ENCODE measurements around the gene KCNQ1OT1.

KCNQ1OT1 gene

GRCh38 chr11:2694495-2694894 lies 5.3 kb downstream of the KCNQ1OT1 start:
- no peaks in the 10 kb centered on the region for H3K27me3 ChIP-seq (replicated peaks in 2 of 5; ENCODE audit: control insufficient read depth in 4 of 5, insufficient read depth in 5 of 5, low read length in 4 of 5)
- H3K9me3 ChIP-seq (ENCODE audit: control extremely low read depth in 1 of 5, control insufficient read depth in 4 of 5, insufficient read depth in 2 of 5, low read depth in 1 of 5, low read length in 4 of 5): peaks cover 0 to 6% (median 0%) of the 10 kb centered on the region in 5 experiments
- peaks cover 4 to 50% (median 23%) of the 10 kb centered on the region in 4 experiments for H3K4me1 ChIP-seq (ENCODE audit: control extremely low read depth in 1 of 4, control insufficient read depth in 4 of 4, insufficient read depth in 4 of 4, low read length in 3 of 4)
- H3K27ac ChIP-seq (ENCODE audit: insufficient read depth in 1 of 2, low read depth in 1 of 2, low read length in 2 of 2, poor library complexity in 1 of 2, severe bottlenecking in 2 of 2): no peak overlapping the region
- peak in 1 of 3 donors; percentile 21 for DNase-seq
- ChIA-PET POLR2A (no interaction called here), CTCF (interaction anchor here (0.8 to 7.6 kb wide), 8 partner anchors 16 to 267 kb away, joined by 3 to 75 read pairs (median 5); partner anchors contain the start of gene CDKN1C)
- no peak overlapping the region for H3K4me3 ChIP-seq (ENCODE audit: control insufficient read depth in 1 of 7, extremely low read depth in 1 of 7, insufficient read depth in 4 of 7, low read depth in 2 of 7, low read length in 6 of 7)
- WGBS (ENCODE audit: insufficient coverage): 71% methylated on average over 7 of the region's 7 CpGs
- peaks cover 0 to 18% (median 1%) of the 10 kb centered on the region in 4 experiments for H3K36me3 ChIP-seq (ENCODE audit: control insufficient read depth in 4 of 4, insufficient read depth in 4 of 4, low read length in 3 of 4)

DNA sequence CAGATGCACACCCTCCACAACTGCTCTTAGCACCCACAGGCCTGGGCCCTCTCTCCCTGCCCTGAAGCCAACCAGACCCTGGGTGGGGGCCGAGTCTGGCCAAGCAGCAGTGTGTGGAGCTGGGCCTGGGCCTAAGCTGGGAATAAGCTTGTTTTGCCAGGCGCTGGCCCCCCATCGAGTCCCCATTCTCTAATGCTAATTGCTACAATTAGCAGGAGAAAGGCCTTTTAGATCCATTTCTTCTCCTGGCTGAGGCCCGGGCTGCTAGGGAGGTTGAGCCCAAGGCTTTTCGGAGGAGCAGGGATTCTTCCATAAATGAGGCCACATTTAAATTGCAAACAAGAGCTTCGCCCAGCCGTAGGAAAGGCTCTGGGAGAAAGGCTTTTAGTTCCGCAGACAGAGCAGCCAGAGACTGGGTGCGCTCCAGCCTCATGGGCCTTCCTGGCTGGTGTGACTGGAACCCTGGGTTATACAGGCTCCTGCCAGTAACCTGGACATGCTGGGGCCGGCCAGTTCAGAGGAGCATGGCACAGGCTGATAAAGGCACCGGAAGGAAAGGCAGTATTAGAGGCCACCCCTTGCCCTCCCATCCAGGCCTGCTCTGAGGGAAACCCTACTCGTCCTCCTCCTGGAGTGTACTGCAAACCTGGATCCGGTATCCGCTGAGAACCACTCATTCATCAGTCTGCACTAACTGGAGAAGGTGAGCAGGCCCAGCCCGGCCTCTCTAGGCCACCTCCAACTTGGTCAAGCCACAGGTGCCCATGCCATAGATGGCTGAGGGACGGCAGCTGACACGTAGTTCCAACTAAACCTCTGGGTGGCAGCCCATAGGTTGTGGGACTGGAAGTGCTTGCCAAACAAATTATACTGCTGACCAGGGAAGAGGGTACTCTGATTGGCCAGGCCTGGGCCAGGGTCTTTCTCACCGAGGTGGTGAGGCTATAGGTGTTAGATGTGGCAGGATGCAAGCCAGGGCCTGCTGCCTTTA lies 6.2 kb downstream of the KCNQ1OT1 start:
- H3K27me3 ChIP-seq (replicated peaks in 2 of 5; ENCODE audit: control insufficient read depth in 4 of 5, insufficient read depth in 5 of 5, low read length in 4 of 5): no peaks in the 10 kb centered on the region
- 89% methylated on average over 15 of the region's 18 CpGs for WGBS (ENCODE audit: insufficient coverage)
- peaks cover 0 to 20% (median 1%) of the 10 kb centered on the region in 4 experiments for H3K36me3 ChIP-seq (ENCODE audit: control insufficient read depth in 4 of 4, insufficient read depth in 4 of 4, low read length in 3 of 4)
- CTCF ChIA-PET: interaction anchor here (0.9 to 7.6 kb wide), 8 partner anchors 12 to 266 kb away, joined by 3 to 75 read pairs (median 4); partner anchors contain the start of gene CDKN1C
- H3K9me3 ChIP-seq (ENCODE audit: control extremely low read depth in 1 of 5, control insufficient read depth in 4 of 5, insufficient read depth in 2 of 5, low read depth in 1 of 5, low read length in 4 of 5): no peaks in the 10 kb centered on the region
- peaks cover 4 to 47% (median 20%) of the 10 kb centered on the region in 4 experiments for H3K4me1 ChIP-seq (ENCODE audit: control extremely low read depth in 1 of 4, control insufficient read depth in 4 of 4, insufficient read depth in 4 of 4, low read length in 3 of 4)
- H3K4me3 ChIP-seq (ENCODE audit: control insufficient read depth in 1 of 7, extremely low read depth in 1 of 7, insufficient read depth in 4 of 7, low read depth in 2 of 7, low read length in 6 of 7): no peak overlapping the region
- POLR2A ChIA-PET: no interaction called here
- H3K27ac ChIP-seq (ENCODE audit: insufficient read depth in 1 of 2, low read depth in 1 of 2, low read length in 2 of 2, poor library complexity in 1 of 2, severe bottlenecking in 2 of 2): no peak overlapping the region
- DNase-seq: peak in 1 of 3 donors; percentile 35

DNA sequence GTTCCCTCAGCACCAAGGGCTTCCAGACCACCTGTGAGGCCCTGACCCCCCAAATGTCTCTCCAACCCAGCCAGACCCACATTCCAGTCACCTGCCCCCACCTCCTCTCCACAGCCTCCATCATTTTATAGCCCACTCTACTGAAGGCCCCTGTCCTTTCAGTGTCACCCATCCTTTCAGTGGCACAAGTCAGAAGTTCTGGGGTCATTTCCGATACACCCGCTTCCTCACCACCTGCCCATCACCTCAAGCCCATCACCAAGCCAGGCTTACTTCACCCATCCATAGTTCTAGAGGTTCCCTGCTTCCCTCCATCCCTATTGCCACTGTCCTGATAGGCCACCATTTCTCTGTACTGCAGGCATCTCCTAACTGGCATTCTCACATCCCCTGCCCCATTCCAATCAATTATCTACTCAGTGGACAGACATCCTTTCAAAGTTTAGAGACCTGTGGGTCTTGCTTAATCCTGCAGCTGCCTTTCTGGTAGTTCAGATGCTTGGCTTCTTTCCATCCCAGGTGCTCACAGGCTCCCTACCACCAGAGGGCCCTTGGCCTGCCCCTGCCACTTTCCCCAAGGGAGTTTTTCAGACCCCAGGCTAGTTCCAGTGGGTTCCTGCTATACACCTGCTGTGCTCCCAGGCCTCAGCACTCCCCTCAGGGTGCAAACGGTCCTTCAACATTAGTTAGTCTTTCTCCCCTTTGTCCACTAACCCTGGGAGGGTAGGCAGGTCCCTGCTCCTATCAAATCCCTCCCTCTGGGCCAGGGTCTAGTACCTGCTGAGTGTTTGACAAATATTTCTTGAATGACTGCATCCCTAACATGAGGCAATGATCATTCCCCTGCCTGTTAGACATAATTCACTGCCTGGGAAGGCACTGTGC lies 7.6 kb downstream of the KCNQ1OT1 start:
- H3K4me3 ChIP-seq (ENCODE audit: control insufficient read depth in 1 of 7, extremely low read depth in 1 of 7, insufficient read depth in 4 of 7, low read depth in 2 of 7, low read length in 6 of 7): no peak overlapping the region
- H3K9me3 ChIP-seq (ENCODE audit: control extremely low read depth in 1 of 5, control insufficient read depth in 4 of 5, insufficient read depth in 2 of 5, low read depth in 1 of 5, low read length in 4 of 5): no peaks in the 10 kb centered on the region
- WGBS (ENCODE audit: insufficient coverage): 95% methylated on average over 3 of the region's 3 CpGs
- no peak overlapping the region for H3K27ac ChIP-seq (ENCODE audit: insufficient read depth in 1 of 2, low read depth in 1 of 2, low read length in 2 of 2, poor library complexity in 1 of 2, severe bottlenecking in 2 of 2)
- peaks cover 1 to 50% (median 26%) of the 10 kb centered on the region in 4 experiments for H3K4me1 ChIP-seq (ENCODE audit: control extremely low read depth in 1 of 4, control insufficient read depth in 4 of 4, insufficient read depth in 4 of 4, low read length in 3 of 4)
- H3K36me3 ChIP-seq (ENCODE audit: control insufficient read depth in 4 of 4, insufficient read depth in 4 of 4, low read length in 3 of 4): peaks cover 0 to 23% (median 1%) of the 10 kb centered on the region in 4 experiments
- POLR2A ChIA-PET: no interaction called here
- CTCF ChIA-PET: interaction anchor here (1.0 to 7.6 kb wide), 8 partner anchors 10 to 202 kb away, joined by 3 to 75 read pairs (median 3); partner anchors contain the start of gene CDKN1C
- no peaks in the 10 kb centered on the region for H3K27me3 ChIP-seq (replicated peaks in 2 of 5; ENCODE audit: control insufficient read depth in 4 of 5, insufficient read depth in 5 of 5, low read length in 4 of 5)
- peak; percentile 29 to 58 (median 51) for DNase-seq

DNA sequence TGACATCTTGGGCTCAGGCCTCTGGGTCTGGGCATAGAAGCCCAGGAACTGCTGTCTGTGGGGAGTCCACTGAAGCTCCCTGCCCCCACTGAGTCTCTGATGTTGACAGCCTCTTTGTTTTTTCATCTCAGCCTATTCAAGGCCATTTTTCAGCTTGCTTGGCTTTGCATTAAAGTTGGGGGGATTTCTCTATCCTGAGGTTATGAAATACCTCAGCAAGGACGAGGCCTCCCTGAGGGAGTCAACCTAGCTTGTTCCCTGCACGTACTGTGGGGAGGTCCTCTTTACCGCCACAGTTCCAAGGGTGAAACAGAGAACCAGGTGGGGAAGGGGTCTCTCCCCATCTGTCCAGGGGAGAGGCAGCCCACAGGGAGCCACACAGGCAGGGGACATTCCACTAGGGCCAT lies 8.4 kb downstream of the KCNQ1OT1 start:
- 91% methylated on average over 3 of the region's 3 CpGs for WGBS (ENCODE audit: insufficient coverage)
- Histone ChIP-seq H3K27me3 (replicated peaks in 2 of 5; ENCODE audit: control insufficient read depth in 4 of 5, insufficient read depth in 5 of 5, low read length in 4 of 5) (no peaks in the 10 kb centered on the region), H3K4me3 (ENCODE audit: control insufficient read depth in 1 of 7, extremely low read depth in 1 of 7, insufficient read depth in 4 of 7, low read depth in 2 of 7, low read length in 6 of 7) (no peak overlapping the region), H3K27ac (ENCODE audit: insufficient read depth in 1 of 2, low read depth in 1 of 2, low read length in 2 of 2, poor library complexity in 1 of 2, severe bottlenecking in 2 of 2) (no peak overlapping the region), H3K4me1 (ENCODE audit: control extremely low read depth in 1 of 4, control insufficient read depth in 4 of 4, insufficient read depth in 4 of 4, low read length in 3 of 4) (peaks cover 0 to 54% (median 26%) of the 10 kb centered on the region in 4 experiments), H3K9me3 (ENCODE audit: control extremely low read depth in 1 of 5, control insufficient read depth in 4 of 5, insufficient read depth in 2 of 5, low read depth in 1 of 5, low read length in 4 of 5) (no peaks in the 10 kb centered on the region), H3K36me3 (ENCODE audit: control insufficient read depth in 4 of 4, insufficient read depth in 4 of 4, low read length in 3 of 4) (peaks cover 0 to 23% (median 1%) of the 10 kb centered on the region in 4 experiments)
- DNase-seq: no peak
- ChIA-PET POLR2A (no interaction called here), CTCF (interaction anchor here (1.1 to 7.6 kb wide), 7 partner anchors 13 to 197 kb away, joined by 3 to 75 read pairs (median 3); partner anchors contain the start of gene CDKN1C)

GRCh38 chr11:2690596-2691354 lies 9.0 kb downstream of the KCNQ1OT1 start:
- Histone ChIP-seq H3K27ac (ENCODE audit: insufficient read depth in 1 of 2, low read depth in 1 of 2, low read length in 2 of 2, poor library complexity in 1 of 2, severe bottlenecking in 2 of 2) (no peak overlapping the region), H3K36me3 (ENCODE audit: control insufficient read depth in 4 of 4, insufficient read depth in 4 of 4, low read length in 3 of 4) (peaks cover 0 to 23% (median 1%) of the 10 kb centered on the region in 4 experiments), H3K9me3 (ENCODE audit: control extremely low read depth in 1 of 5, control insufficient read depth in 4 of 5, insufficient read depth in 2 of 5, low read depth in 1 of 5, low read length in 4 of 5) (no peaks in the 10 kb centered on the region), H3K27me3 (replicated peaks in 2 of 5; ENCODE audit: control insufficient read depth in 4 of 5, insufficient read depth in 5 of 5, low read length in 4 of 5) (no peaks in the 10 kb centered on the region), H3K4me1 (ENCODE audit: control extremely low read depth in 1 of 4, control insufficient read depth in 4 of 4, insufficient read depth in 4 of 4, low read length in 3 of 4) (peaks cover 0 to 54% (median 26%) of the 10 kb centered on the region in 4 experiments), H3K4me3 (ENCODE audit: control insufficient read depth in 1 of 7, extremely low read depth in 1 of 7, insufficient read depth in 4 of 7, low read depth in 2 of 7, low read length in 6 of 7) (no peak overlapping the region)
- CTCF ChIA-PET: interaction anchor here (1.1 to 7.6 kb wide), 4 partner anchors 12 to 197 kb away, joined by 3 to 75 read pairs (median 6); partner anchors contain the start of gene CDKN1C
- DNase-seq: no peak
- POLR2A ChIA-PET: no interaction called here
- WGBS (ENCODE audit: insufficient coverage): 100% methylated on average over 5 of the region's 6 CpGs
